BLaER1 treated with 17β-estradiol and CSF1 and Interleukin-3, amounts not matched to agents 10 nM and 100 nM (cell line): ENCODE data around the gene SLC7A1.

Experiments
- H3K27ac ChIP-seq, 11 experiments: shearing (Covaris generic); formaldehyde crosslinking; 2 replicates each; pipeline ENCODE4 v1.8.1; 2022
- H3K27me3 ChIP-seq, 11 experiments: shearing (Covaris generic); formaldehyde crosslinking; 2 replicates each; pipeline ENCODE4 v1.8.1; 2022
- H3K36me3 ChIP-seq, 11 experiments: shearing (Covaris generic); formaldehyde crosslinking; 2 replicates each; pipeline ENCODE4 v1.8.1; 2022
- H3K4me1 ChIP-seq, 10 experiments: shearing (Covaris generic); formaldehyde crosslinking; 2 replicates each; pipeline ENCODE4 v1.8.1; 2022
- H3K4me2 ChIP-seq, 11 experiments: shearing (Covaris generic); formaldehyde crosslinking; 2 replicates each; pipeline ENCODE4 v1.8.1; 2022
- H3K4me3 ChIP-seq, 10 experiments: shearing (Covaris generic); formaldehyde crosslinking; 2 replicates each; pipeline ENCODE4 v1.8.1; 2022
- H3K9ac ChIP-seq, 11 experiments: shearing (Covaris generic); formaldehyde crosslinking; 2 replicates each; pipeline ENCODE4 v1.8.1; 2022
- H3K9me3 ChIP-seq, 11 experiments: shearing (Covaris generic); formaldehyde crosslinking; replicated peaks in 1 of 11; 2 replicates each; pipeline ENCODE4 v1.8.1; 2022
- H4K20me1 ChIP-seq, 11 experiments: shearing (Covaris generic); formaldehyde crosslinking; 2 replicates each; pipeline ENCODE4 v1.8.1; 2022
- Cebpa-rat ChIP-seq, 11 experiments: shearing (Covaris generic); IDR thresholded peaks; 2 replicates each; pipeline ENCODE4 v1.8.1; 2022

The SLC7A1 gene

GRCh38 chr13:29570051-29570654, 25.3 kb downstream of the SLC7A1 start:
- peaks cover 8 to 39% (median 26%) of the 10 kb centered on the region in 11 experiments; a peak in 14 of 22 replicates for H3K36me3 ChIP-seq

GRCh38 chr13:29569253-29570050, 26.0 kb downstream of the SLC7A1 start:
- no peaks in the 10 kb centered on the region for H3K9me3 ChIP-seq
- peaks cover 94 to 100% (median 100%) of the 10 kb centered on the region in 11 experiments; a peak in 21 of 22 replicates for H4K20me1 ChIP-seq
- H3K4me3 ChIP-seq: no peak overlapping the region
- no peak overlapping the region for H3K27ac ChIP-seq
- no peak overlapping the region for H3K9ac ChIP-seq
- no peaks in the 10 kb centered on the region for H3K27me3 ChIP-seq
- H3K4me1 ChIP-seq: peaks cover 11 to 19% (median 15%) of the 10 kb centered on the region in 10 experiments; a peak in 19 of 20 replicates
- no peak for TF ChIP-seq Cebpa-rat (IDR thresholded peaks at IDR 0.05)
- H3K36me3 ChIP-seq: peaks cover 8 to 37% (median 26%) of the 10 kb centered on the region in 11 experiments; a peak in 14 of 22 replicates
- no peak overlapping the region for H3K4me2 ChIP-seq

More at GRCh38 chr13:29570051-29570654, 25.3 kb downstream of the SLC7A1 start:
- TF ChIP-seq Cebpa-rat (IDR thresholded peaks at IDR 0.05): no peak
- Histone ChIP-seq H4K20me1 (peaks cover 89 to 100% (median 100%) of the 10 kb centered on the region in 11 experiments; a peak in 21 of 22 replicates), H3K4me1 (peaks cover 11 to 19% (median 15%) of the 10 kb centered on the region in 10 experiments; a peak in 19 of 20 replicates), H3K9ac (no peak overlapping the region), H3K4me2 (no peak overlapping the region), H3K27me3 (no peaks in the 10 kb centered on the region), H3K9me3 (no peaks in the 10 kb centered on the region), H3K4me3 (no peak overlapping the region), H3K27ac (no peak overlapping the region)

GRCh38 chr13:29568731-29569130, 26.8 kb downstream of the SLC7A1 start:
- Histone ChIP-seq H3K27me3 (no peaks in the 10 kb centered on the region), H3K27ac (no peak overlapping the region), H3K9me3 (no peaks in the 10 kb centered on the region), H3K4me3 (no peak overlapping the region), H3K4me2 (no peak overlapping the region), H3K9ac (no peak overlapping the region), H3K4me1 (peaks cover 5 to 19% (median 9%) of the 10 kb centered on the region in 10 experiments; a peak in 19 of 20 replicates), H4K20me1 (peaks cover 94 to 100% (median 100%) of the 10 kb centered on the region in 11 experiments; a peak in 21 of 22 replicates), H3K36me3 (peaks cover 8 to 37% (median 26%) of the 10 kb centered on the region in 11 experiments; a peak in 15 of 22 replicates)
- no peak for TF ChIP-seq Cebpa-rat (IDR thresholded peaks at IDR 0.05)

- TF ChIP-seq Cebpa-rat (IDR thresholded peaks at IDR 0.05): no peak
- Histone ChIP-seq H3K4me3 (no peak overlapping the region), H3K27ac (no peak overlapping the region), H3K27me3 (no peaks in the 10 kb centered on the region), H3K4me2 (no peak overlapping the region), H3K9ac (no peak overlapping the region), H3K36me3 (peaks cover 8 to 37% (median 25%) of the 10 kb centered on the region in 11 experiments; a peak in 15 of 22 replicates), H3K9me3 (no peaks in the 10 kb centered on the region), H3K4me1 (peaks cover 0 to 17% (median 4%) of the 10 kb centered on the region in 10 experiments; a peak in 10 of 20 replicates), H4K20me1 (peaks cover 94 to 100% (median 100%) of the 10 kb centered on the region in 11 experiments; a peak in 21 of 22 replicates)
Measured at GRCh38 chr13:29567411-29567810, 28.1 kb downstream of the SLC7A1 start.

- TF ChIP-seq Cebpa-rat (IDR thresholded peaks at IDR 0.05): no peak
- no peak overlapping the region for H3K9ac ChIP-seq
- H4K20me1 ChIP-seq: peaks cover 94 to 100% (median 100%) of the 10 kb centered on the region in 11 experiments; a peak in 20 of 22 replicates
- no peak overlapping the region for H3K4me2 ChIP-seq
- peaks cover 8 to 33% (median 18%) of the 10 kb centered on the region in 11 experiments; a peak in 13 of 22 replicates for H3K36me3 ChIP-seq
- no peaks in the 10 kb centered on the region for H3K9me3 ChIP-seq
- no peak overlapping the region for H3K27ac ChIP-seq
- H3K27me3 ChIP-seq: no peaks in the 10 kb centered on the region
- H3K4me1 ChIP-seq: peaks cover 0 to 23% (median 6%) of the 10 kb centered on the region in 10 experiments; a peak in 11 of 20 replicates
- H3K4me3 ChIP-seq: no peak overlapping the region
Measured at GRCh38 chr13:29566206-29566605, 29.3 kb downstream of the SLC7A1 start.

GRCh38 chr13:29564818-29565217, 30.7 kb downstream of the SLC7A1 start:
- H3K36me3 ChIP-seq: peaks cover 2 to 25% (median 11%) of the 10 kb centered on the region in 11 experiments; a peak in 12 of 22 replicates
- H3K27ac ChIP-seq: no peak overlapping the region
- no peaks in the 10 kb centered on the region for H3K27me3 ChIP-seq
- peaks cover 93 to 100% (median 100%) of the 10 kb centered on the region in 11 experiments; a peak in 20 of 22 replicates for H4K20me1 ChIP-seq
- no peaks in the 10 kb centered on the region for H3K9me3 ChIP-seq
- H3K9ac ChIP-seq: no peak overlapping the region
- no peak for TF ChIP-seq Cebpa-rat (IDR thresholded peaks at IDR 0.05)
- peaks cover 0 to 23% (median 7%) of the 10 kb centered on the region in 10 experiments; a peak in 11 of 20 replicates for H3K4me1 ChIP-seq
- H3K4me3 ChIP-seq: no peak overlapping the region
- H3K4me2 ChIP-seq: no peak overlapping the region

- no peak overlapping the region for H3K9ac ChIP-seq
- no peaks in the 10 kb centered on the region for H3K9me3 ChIP-seq
- peaks cover 0 to 23% (median 7%) of the 10 kb centered on the region in 10 experiments; a peak in 11 of 20 replicates for H3K4me1 ChIP-seq
- H3K27me3 ChIP-seq: no peaks in the 10 kb centered on the region
- no peak overlapping the region for H3K4me2 ChIP-seq
- H3K36me3 ChIP-seq: peaks cover 0 to 20% (median 7%) of the 10 kb centered on the region in 11 experiments; a peak in 8 of 22 replicates
- no peak overlapping the region for H3K27ac ChIP-seq
- TF ChIP-seq Cebpa-rat (IDR thresholded peaks at IDR 0.05): no peak
- H4K20me1 ChIP-seq: peaks cover 89 to 100% (median 95%) of the 10 kb centered on the region in 11 experiments; a peak in 20 of 22 replicates
- no peak overlapping the region for H3K4me3 ChIP-seq
Measured at GRCh38 chr13:29564373-29564772, 31.1 kb downstream of the SLC7A1 start.

- H3K4me1 ChIP-seq: peaks cover 0 to 23% (median 7%) of the 10 kb centered on the region in 10 experiments; a peak in 11 of 20 replicates
- H3K4me3 ChIP-seq: no peak overlapping the region
- no peak overlapping the region for H3K4me2 ChIP-seq
- H4K20me1 ChIP-seq: peaks cover 84 to 98% (median 91%) of the 10 kb centered on the region in 11 experiments; a peak in 20 of 22 replicates
- no peak overlapping the region for H3K9ac ChIP-seq
- H3K27me3 ChIP-seq: no peaks in the 10 kb centered on the region
- peaks cover 0 to 16% (median 3%) of the 10 kb centered on the region in 11 experiments; a peak in 7 of 22 replicates for H3K36me3 ChIP-seq
- H3K27ac ChIP-seq: no peak overlapping the region
- H3K9me3 ChIP-seq: no peaks in the 10 kb centered on the region
- TF ChIP-seq Cebpa-rat (IDR thresholded peaks at IDR 0.05): no peak
Measured at GRCh38 chr13:29563941-29564340, 31.5 kb downstream of the SLC7A1 start.
